K562 (cell line): Measurements from ENCODE around the gene ACYP2. TPM values are rescaled to one million over a fixed set of nuclear protein-coding genes. Genes with fewer than 3 reads are reported as not detected.

Experiments
- BRCA1 ChIP-seq, 2 experiments: fragments of 450-650 bp in 1 of 2; sonication (generic) in 1 of 2; formaldehyde crosslinking in 1 of 2; IDR thresholded peaks; 2 replicates each; pipeline versions ENCODE4 v1.5.0 to v1.6.1; 2017 to 2020; ENCODE audit warnings: mild to moderate bottlenecking in 1 of 2, missing genetic modification reagents in 1 of 2
- BRD9 ChIP-seq: fragments of 450-650 bp; IDR thresholded peaks from 2 replicates; pipeline ENCODE4 v1.6.1; 2018; ENCODE audit warnings: low read depth; ENCODE audit not compliant: partially characterized antibody
- CBFA2T2 ChIP-seq: fragments of 450-650 bp; conservative IDR thresholded peaks from 2 replicates; pipeline ENCODE4 v1.6.1; 2017; ENCODE audit warnings: mild to moderate bottlenecking
- CC2D1A ChIP-seq: fragments of 450-650 bp; IDR thresholded peaks from 2 replicates; pipeline ENCODE4 v1.6.1; 2017; ENCODE audit warnings: mild to moderate bottlenecking
- CEBPB ChIP-seq: fragments of 450-650 bp; IDR thresholded peaks from 2 replicates; pipeline ENCODE4 v1.6.1; 2016; ENCODE audit warnings: missing genetic modification characterization, missing compliant biosample characterization
- CEBPG ChIP-seq, 3 experiments: fragments of 200-800 bp in 1 of 3; sonication (Bioruptor generic) in 1 of 3; sonication (generic) in 1 of 3; formaldehyde crosslinking in 1 of 3; IDR thresholded peaks in 2 of 3; conservative IDR thresholded peaks in 1 of 3; 2 replicates each; pipeline versions ENCODE4 v1.6.1 to v1.8.0; 2016 to 2022; ENCODE audit warnings: missing compliant biosample characterization in 2 of 3, missing genetic modification characterization in 2 of 3, mild to moderate bottlenecking in 1 of 3, missing genetic modification reagents in 1 of 3
- CHAMP1 ChIP-seq: fragments of 450-650 bp; IDR thresholded peaks from 2 replicates; pipeline ENCODE4 v1.6.1; 2016; ENCODE audit warnings: mild to moderate bottlenecking
- DPF2 ChIP-seq: fragments of 450-650 bp; IDR thresholded peaks from 2 replicates; pipeline ENCODE4 v1.6.1; 2016
- GTF2E2 ChIP-seq: fragments of 200-800 bp; sonication (Bioruptor generic); IDR thresholded peaks from 2 replicates; pipeline ENCODE4 v1.6.1; 2016; ENCODE audit warnings: missing genetic modification characterization, missing compliant biosample characterization
- HDAC1 ChIP-seq, 2 experiments: fragments of 450-650 bp; IDR thresholded peaks; 2 replicates each; pipeline ENCODE4 v1.6.1; 2016 to 2017; ENCODE audit warnings: inconsistent platforms in 1 of 2, mild to moderate bottlenecking in 1 of 2, moderate library complexity in 1 of 2
- JUN ChIP-seq, 2 experiments: sonication (generic) in 1 of 2; formaldehyde crosslinking in 1 of 2; IDR thresholded peaks; 2 replicates each; pipeline versions ENCODE4 v1.6.1 to v1.8.0; 2012 to 2022; ENCODE audit warnings: borderline replicate concordance in 2 of 2, mild to moderate bottlenecking in 2 of 2, improper control_type of control experiment in 1 of 2, low read depth in 1 of 2, low read length in 1 of 2, missing genetic modification reagents in 1 of 2
- JUND ChIP-seq, 2 experiments: IDR thresholded peaks; 2 replicates in 1 of 2; 3 replicates in 1 of 2; pipeline ENCODE4 v1.6.1; 2011; ENCODE audit warnings: borderline replicate concordance in 2 of 2, low read depth in 2 of 2, low read length in 2 of 2, improper control_type of control experiment in 1 of 2, missing biosample characterization in 1 of 2, missing genetic modification characterization in 1 of 2, missing genetic modification reagents in 1 of 2
- MAX ChIP-seq: sonication (generic); formaldehyde crosslinking; IDR thresholded peaks from 2 replicates; pipeline ENCODE4 v1.9.0; 2022; ENCODE audit warnings: mild to moderate bottlenecking, missing genetic modification reagents
- MEIS2 ChIP-seq: fragments of 450-650 bp; IDR thresholded peaks from 2 replicates; pipeline ENCODE4 v1.6.1; 2014; ENCODE audit warnings: mild to moderate bottlenecking; ENCODE audit not compliant: partially characterized antibody
- POLR2AphosphoS5 ChIP-seq: IDR thresholded peaks from 2 replicates; pipeline ENCODE4 v1.6.1; 2011; ENCODE audit warnings: mild to moderate bottlenecking, low read depth, low read length, moderate library complexity; ENCODE audit not compliant: control insufficient read depth, insufficient read depth
- RFX1 ChIP-seq: fragments of 450-650 bp; IDR thresholded peaks from 2 replicates; pipeline ENCODE4 v1.6.1; 2016; ENCODE audit warnings: mild to moderate bottlenecking, moderate library complexity
- SMARCE1 ChIP-seq: fragments of 450-650 bp; IDR thresholded peaks from 2 replicates; pipeline ENCODE4 v1.7.1; 2016; ENCODE audit warnings: mild to moderate bottlenecking
- polyA plus RNA-seq, 8 experiments: library from polyadenylated mRNA; depleted of rRNA in 4 of 8; stranded (reverse) in 5 of 8; unstranded in 3 of 8; fragments of >200 nt; fragmentation: Nextera tagmentation in 2 of 8; fragmentation: Illumina TruSeq in 1 of 8; extraction: Ambion mirVana in 2 of 8; extraction: Trizol in 1 of 8; gene quantifications; 2 replicates each; pipeline versions ENCODE4 v1.2.1 to v1.2.3, GENCODE V29; 2011 to 2014; ENCODE audit warnings: inconsistent platforms in 1 of 8, missing spikeins in 1 of 8
- total RNA-seq, 7 experiments: library from RNA; depleted of rRNA in 6 of 7; stranded (reverse); fragments of >200 nt in 6 of 7; fragmentation: Illumina TruSeq in 2 of 7; extraction: Trizol in 2 of 7; gene quantifications; 2 replicates each; pipeline versions ENCODE4 v1.2.1 to v1.2.3, GENCODE V29; 2011 to 2021; ENCODE audit warnings: low replicate concordance in 1 of 7
- TF ChIP-seq, protein P1 (sequence below): sonication (generic); formaldehyde crosslinking; IDR thresholded peaks from 2 replicates; pipeline ENCODE4 v1.5.0; 2020; ENCODE audit warnings: missing genetic modification reagents
- TF ChIP-seq, protein P2 (sequence below), 2 experiments: IDR thresholded peaks in 1 of 2; conservative IDR thresholded peaks in 1 of 2; 2 replicates each; pipeline ENCODE4 v1.6.1; 2016; ENCODE audit warnings: low read depth in 2 of 2, mild to moderate bottlenecking in 1 of 2, missing compliant biosample characterization in 1 of 2, missing genetic modification characterization in 1 of 2, moderate library complexity in 1 of 2

Gene ACYP2
- total and polyA plus RNA-seq, 9 of the 15 experiments (the other 6 are each of a cell fraction or from before 2014, with no cell fraction given): 1.0 to 4.1 (median 2.0) TPM

DNA sequence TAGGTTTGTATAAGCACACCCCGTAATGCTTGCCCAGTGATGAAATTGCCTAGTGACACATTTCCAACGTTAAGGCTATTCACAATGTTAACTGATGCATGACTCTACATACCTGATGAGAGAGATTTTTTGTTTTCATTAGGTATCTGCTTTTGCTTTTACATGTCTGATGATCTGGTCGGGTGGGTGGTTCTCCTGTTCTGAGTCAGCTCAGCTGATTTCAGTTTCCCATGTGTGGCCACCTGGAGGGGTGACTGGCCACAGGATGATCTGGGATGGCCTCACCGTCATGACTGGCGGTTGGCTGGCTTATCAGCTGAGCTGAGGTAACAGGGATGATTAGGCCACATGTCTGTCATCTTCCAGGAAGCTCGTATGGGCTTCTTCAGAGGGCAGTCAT, 33.8 kb upstream of the ACYP2 start (continued):
- TF ChIP-seq POLR2AphosphoS5 (peak; percentile 48; the same call in 1 of the 2 replicates), BRCA1 (IDR thresholded peaks at IDR 0.05) (no peak), BRCA1 (CRISPR knock-in tag; IDR thresholded peaks at IDR 0.05) (no peak), MEIS2 (peak; percentile 87), DPF2 (peak; percentile 72; the same call in 1 of the 2 replicates), CHAMP1 (peak; percentile 81), BRD9 (peak; percentile 28), CEBPB (tag) (peak; percentile 44; the same call in 1 of the 2 replicates), JUN (IDR thresholded peaks at IDR 0.05; ENCODE audit: borderline replicate concordance, low read depth, low read length) (peak; percentile 76), JUN (CRISPR knock-in tag; IDR thresholded peaks at IDR 0.05; ENCODE audit: borderline replicate concordance) (no peak), JUND (IDR thresholded peaks at IDR 0.05; ENCODE audit: borderline replicate concordance, low read depth, low read length) (peak; percentile 86), JUND (tag; IDR thresholded peaks at IDR 0.05; ENCODE audit: borderline replicate concordance, low read depth, low read length) (peak; percentile 87; the same call in 2 of the 3 replicates), CBFA2T2 (peak; percentile 83), GTF2E2 (tag) (no peak), RFX1 (no peak), CEBPG (CRISPR knock-in tag; IDR thresholded peaks at IDR 0.05) (no peak), CEBPG (tag; conservative IDR thresholded peaks at IDR 0.05 in 1 of 2, IDR thresholded peaks at IDR 0.05 in 1 of 2) (peak in 1 of 2 experiments; percentile 59; a peak in 2 of 4 replicates), MAX (CRISPR knock-in tag) (peak; percentile 61), CC2D1A (peak; percentile 51; the same call in 1 of the 2 replicates), HDAC1 (IDR thresholded peaks at IDR 0.05) (peak in 1 of 2 experiments; percentile 63; a peak in 1 of 4 replicates), SMARCE1 (peak; percentile 36; the same call in 1 of the 2 replicates)
- TF ChIP-seq, protein P1, sequence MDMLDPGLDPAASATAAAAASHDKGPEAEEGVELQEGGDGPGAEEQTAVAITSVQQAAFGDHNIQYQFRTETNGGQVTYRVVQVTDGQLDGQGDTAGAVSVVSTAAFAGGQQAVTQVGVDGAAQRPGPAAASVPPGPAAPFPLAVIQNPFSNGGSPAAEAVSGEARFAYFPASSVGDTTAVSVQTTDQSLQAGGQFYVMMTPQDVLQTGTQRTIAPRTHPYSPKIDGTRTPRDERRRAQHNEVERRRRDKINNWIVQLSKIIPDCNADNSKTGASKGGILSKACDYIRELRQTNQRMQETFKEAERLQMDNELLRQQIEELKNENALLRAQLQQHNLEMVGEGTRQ: 0 out of 2 replicates have a peak, but pooled peaks have one; percentile 16
- TF ChIP-seq, protein P2, sequence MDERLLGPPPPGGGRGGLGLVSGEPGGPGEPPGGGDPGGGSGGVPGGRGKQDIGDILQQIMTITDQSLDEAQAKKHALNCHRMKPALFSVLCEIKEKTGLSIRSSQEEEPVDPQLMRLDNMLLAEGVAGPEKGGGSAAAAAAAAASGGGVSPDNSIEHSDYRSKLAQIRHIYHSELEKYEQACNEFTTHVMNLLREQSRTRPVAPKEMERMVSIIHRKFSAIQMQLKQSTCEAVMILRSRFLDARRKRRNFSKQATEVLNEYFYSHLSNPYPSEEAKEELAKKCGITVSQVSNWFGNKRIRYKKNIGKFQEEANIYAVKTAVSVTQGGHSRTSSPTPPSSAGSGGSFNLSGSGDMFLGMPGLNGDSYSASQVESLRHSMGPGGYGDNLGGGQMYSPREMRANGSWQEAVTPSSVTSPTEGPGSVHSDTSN (CRISPR knock-in tag; IDR thresholded peaks at IDR 0.05; ENCODE audit: low read depth): no peak
- TF ChIP-seq, protein P2 (tag; conservative IDR thresholded peaks at IDR 0.05; ENCODE audit: low read depth): peak; percentile 69
